ENCODE results near the gene FAM76B. TPM values are rescaled to one million over a fixed set of nuclear protein-coding genes. Genes with fewer than 3 reads are reported as not detected.

The FAM76B gene
- total RNA-seq, 5 donors from 2014 or later (not counting 1 experiment from before 2014, with no cell fraction given) = 41.5 to 81.0 (median 45.4) TPM

DNA sequence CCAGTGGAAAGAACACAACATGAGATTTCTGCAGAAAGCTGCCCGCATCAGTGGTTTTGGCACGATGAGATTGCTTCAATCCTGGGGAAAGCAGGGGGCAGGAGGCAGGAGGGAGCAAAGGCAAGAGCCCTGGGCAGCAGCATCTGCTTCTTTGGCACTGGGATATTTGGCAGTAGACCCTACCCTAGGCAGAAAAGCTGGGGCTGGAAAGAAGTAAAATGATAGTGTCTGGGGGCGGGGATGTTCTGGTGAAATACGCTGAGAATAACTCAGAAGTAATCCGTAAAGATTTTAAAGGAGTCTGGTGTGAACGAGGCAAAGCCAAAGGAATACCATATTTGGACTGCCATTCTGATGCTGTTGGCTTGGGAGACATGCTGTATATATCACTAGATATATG lies 62.0 kb downstream of the FAM76B start:
- ATAC-seq (replicated peaks in 1 of 4) (no peak), DNase-seq (no peak)
- no peak overlapping the region for H3K4me3 ChIP-seq (ENCODE audit: control insufficient read depth in 1 of 2, extremely low read depth in 1 of 2, low read length in 1 of 2)
- POLR2A ChIA-PET = no interaction called here
- CTCF ChIA-PET = no interaction called here
- WGBS (ENCODE audit: insufficient coverage) = 98% methylated on average over 4 of the region's 6 CpGs
- H3K27ac ChIP-seq (ENCODE audit: low read length) = no peak overlapping the region
- no peaks in the 10 kb centered on the region for H3K36me3 ChIP-seq (ENCODE audit: control insufficient read depth in 2 of 2, extremely low read depth in 1 of 2, insufficient read depth in 1 of 2, low read length in 1 of 2)
- no peaks in the 10 kb centered on the region for H3K4me1 Mint-ChIP-seq
- H3K36me3 Mint-ChIP-seq = no peaks in the 10 kb centered on the region
- peaks cover 0 to 7% (median 0%) of the 10 kb centered on the region in 3 donors for H3K9me3 Mint-ChIP-seq
- no peak overlapping the region for H3K4me3 Mint-ChIP-seq
- peaks cover 0 to 3% of the 10 kb centered on the region in 2 experiments for H3K27me3 ChIP-seq (replicated peaks in 1 of 2; ENCODE audit: control insufficient read depth in 2 of 2, extremely low read depth in 1 of 2, insufficient read depth in 2 of 2, low read length in 1 of 2)
- H3K27ac Mint-ChIP-seq = no peak overlapping the region
- no peaks in the 10 kb centered on the region for H3K9me3 ChIP-seq
- peaks cover 0 to 5% of the 10 kb centered on the region in 2 donors for H3K27me3 Mint-ChIP-seq
- H3K4me1 ChIP-seq (ENCODE audit: control insufficient read depth in 1 of 2, extremely low read depth in 1 of 2, insufficient read depth in 2 of 2, low read length in 2 of 2) = no peaks in the 10 kb centered on the region

DNA sequence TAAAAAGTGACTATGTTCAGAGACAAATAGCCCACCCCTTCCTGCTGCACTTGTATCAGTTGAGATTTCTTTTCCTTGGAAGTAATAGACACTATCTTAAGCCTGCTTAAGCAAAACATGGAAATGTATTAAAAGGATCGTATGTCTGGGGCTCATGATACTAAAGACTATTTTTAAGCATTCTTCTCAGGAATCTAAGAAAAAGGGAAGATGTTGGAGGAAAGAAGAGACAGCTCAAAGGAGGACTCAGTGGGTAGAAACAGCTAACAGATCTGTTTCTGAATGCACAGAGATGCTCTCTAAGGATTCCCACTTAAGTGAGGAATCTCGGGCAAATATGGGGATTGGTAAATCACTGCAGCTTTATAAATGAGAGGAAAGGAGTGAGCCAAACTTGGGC lies 62.5 kb downstream of the FAM76B start:
- H3K36me3 Mint-ChIP-seq = no peaks in the 10 kb centered on the region
- peaks cover 0 to 5% of the 10 kb centered on the region in 2 donors for H3K27me3 Mint-ChIP-seq
- Histone ChIP-seq H3K4me1 (ENCODE audit: control insufficient read depth in 1 of 2, extremely low read depth in 1 of 2, insufficient read depth in 2 of 2, low read length in 2 of 2) (no peaks in the 10 kb centered on the region), H3K27me3 (replicated peaks in 1 of 2; ENCODE audit: control insufficient read depth in 2 of 2, extremely low read depth in 1 of 2, insufficient read depth in 2 of 2, low read length in 1 of 2) (peaks cover 0 to 3% of the 10 kb centered on the region in 2 experiments), H3K36me3 (ENCODE audit: control insufficient read depth in 2 of 2, extremely low read depth in 1 of 2, insufficient read depth in 1 of 2, low read length in 1 of 2) (no peaks in the 10 kb centered on the region), H3K4me3 (ENCODE audit: control insufficient read depth in 1 of 2, extremely low read depth in 1 of 2, low read length in 1 of 2) (no peak overlapping the region), H3K27ac (ENCODE audit: low read length) (no peak overlapping the region), H3K9me3 (no peaks in the 10 kb centered on the region)
- CTCF ChIA-PET = no interaction called here
- no peak for DNase-seq
- H3K9me3 Mint-ChIP-seq = peaks cover 0 to 7% (median 0%) of the 10 kb centered on the region in 3 donors
- no peak overlapping the region for H3K27ac Mint-ChIP-seq
- POLR2A ChIA-PET = no interaction called here
- H3K4me3 Mint-ChIP-seq = no peak overlapping the region
- H3K4me1 Mint-ChIP-seq = no peaks in the 10 kb centered on the region
- 92% methylated on average over 2 of the region's 2 CpGs for WGBS (ENCODE audit: insufficient coverage)
- no peak for ATAC-seq (replicated peaks in 1 of 4)

GRCh38 chr11:95725196-95725595 lies 64.4 kb downstream of the FAM76B start:
- Histone ChIP-seq H3K36me3 (ENCODE audit: control insufficient read depth in 2 of 2, extremely low read depth in 1 of 2, insufficient read depth in 1 of 2, low read length in 1 of 2) (no peaks in the 10 kb centered on the region), H3K27ac (ENCODE audit: low read length) (no peak overlapping the region), H3K27me3 (replicated peaks in 1 of 2; ENCODE audit: control insufficient read depth in 2 of 2, extremely low read depth in 1 of 2, insufficient read depth in 2 of 2, low read length in 1 of 2) (peaks cover 0 to 3% of the 10 kb centered on the region in 2 experiments), H3K9me3 (no peaks in the 10 kb centered on the region), H3K4me1 (ENCODE audit: control insufficient read depth in 1 of 2, extremely low read depth in 1 of 2, insufficient read depth in 2 of 2, low read length in 2 of 2) (peaks cover under 1 to 3% of the 10 kb centered on the region in 2 experiments), H3K4me3 (ENCODE audit: control insufficient read depth in 1 of 2, extremely low read depth in 1 of 2, low read length in 1 of 2) (no peak overlapping the region)
- DNase-seq = no peak
- no peak for ATAC-seq (replicated peaks in 1 of 4)
- POLR2A ChIA-PET = no interaction called here
- H3K27ac Mint-ChIP-seq = no peak overlapping the region
- peaks cover 5 to 15% (median 10%) of the 10 kb centered on the region in 3 donors for H3K4me1 Mint-ChIP-seq
- CTCF ChIA-PET = interaction anchor here in 1 of 2 donors (0.8 kb wide), 1 partner anchor 16 kb away, joined by 6 read pairs; no protein-coding TSS in a partner anchor
- H3K36me3 Mint-ChIP-seq = no peaks in the 10 kb centered on the region
- no peaks in the 10 kb centered on the region for H3K9me3 Mint-ChIP-seq
- WGBS (ENCODE audit: insufficient coverage) = no CpG with 5 or more reads among the region's 1 CpG
- peaks cover 0 to 5% of the 10 kb centered on the region in 2 donors for H3K27me3 Mint-ChIP-seq
- no peak overlapping the region for H3K4me3 Mint-ChIP-seq

DNA sequence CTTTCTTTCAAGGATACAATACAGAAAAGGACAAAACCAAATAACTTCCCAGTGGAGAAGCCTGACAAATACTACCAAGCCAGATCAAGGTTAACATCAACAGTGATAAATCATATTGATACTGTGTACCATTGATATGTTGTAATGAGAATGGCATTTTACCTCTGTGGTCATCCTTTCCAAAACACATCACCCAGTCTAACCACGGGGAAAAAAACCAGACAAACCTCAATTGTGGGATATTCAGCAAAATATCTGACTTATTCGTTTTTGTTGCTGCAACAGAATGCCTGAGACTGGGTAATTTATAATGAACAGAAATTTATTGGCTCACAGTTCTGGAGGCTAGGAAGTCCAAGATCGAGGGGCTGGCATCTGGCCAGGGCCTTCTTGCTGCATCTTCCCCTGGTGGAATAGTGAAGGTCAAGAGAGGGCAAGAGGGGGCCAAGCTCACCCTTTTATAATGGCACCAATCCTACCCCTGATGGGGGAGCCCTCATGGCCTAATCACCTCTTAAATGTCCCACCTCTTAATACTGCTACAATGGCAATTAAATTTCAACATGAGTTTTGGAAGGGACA lies 66.1 kb downstream of the FAM76B start:
- POLR2A ChIA-PET = no interaction called here

DNA sequence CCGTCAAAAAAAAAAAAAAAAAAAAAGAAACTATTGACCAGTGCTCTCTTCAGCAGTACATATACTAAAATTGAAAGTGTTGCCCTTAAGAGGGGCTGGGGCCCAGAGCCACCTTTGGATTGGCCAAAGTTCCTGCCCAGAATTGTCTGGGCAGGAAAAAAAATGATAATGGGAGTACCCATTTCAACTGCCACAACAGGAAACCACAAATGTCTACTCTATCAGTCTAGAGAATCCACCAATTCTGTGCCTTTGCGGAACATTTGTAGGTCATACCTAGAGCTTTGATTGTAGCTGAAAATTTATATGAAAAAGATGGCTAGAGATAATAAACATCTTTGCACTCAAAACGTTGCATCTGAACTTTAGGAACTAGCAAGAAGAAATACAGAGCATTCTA lies 69.4 kb downstream of the FAM76B start:
- Mint-ChIP-seq H3K4me1 (peaks cover 20 to 50% (median 35%) of the 10 kb centered on the region in 3 donors), H3K27ac (peak overlapping the region; percentile 55 to 73), H3K36me3 (no peaks in the 10 kb centered on the region), H3K27me3 (no peaks in the 10 kb centered on the region), H3K9me3 (no peaks in the 10 kb centered on the region), H3K4me3 (peak overlapping the region in 1 of 3 donors; percentile 7)
- ATAC-seq (replicated peaks in 1 of 4) (peak; percentile 60 to 67 (median 64)), DNase-seq (peak in 1 of 35 experiments; percentile 25)
- no peaks in the 10 kb centered on the region for H3K9me3 ChIP-seq
- no peak overlapping the region for H3K27ac ChIP-seq (ENCODE audit: low read length)
- no CpG with 5 or more reads among the region's 3 CpGs for WGBS (ENCODE audit: insufficient coverage)
- peaks cover 3 to 6% of the 10 kb centered on the region in 2 experiments for H3K4me1 ChIP-seq (ENCODE audit: control insufficient read depth in 1 of 2, extremely low read depth in 1 of 2, insufficient read depth in 2 of 2, low read length in 2 of 2)
- H3K4me3 ChIP-seq (ENCODE audit: control insufficient read depth in 1 of 2, extremely low read depth in 1 of 2, low read length in 1 of 2) = no peak overlapping the region
- no peaks in the 10 kb centered on the region for H3K27me3 ChIP-seq (replicated peaks in 1 of 2; ENCODE audit: control insufficient read depth in 2 of 2, extremely low read depth in 1 of 2, insufficient read depth in 2 of 2, low read length in 1 of 2)
- no peaks in the 10 kb centered on the region for H3K36me3 ChIP-seq (ENCODE audit: control insufficient read depth in 2 of 2, extremely low read depth in 1 of 2, insufficient read depth in 1 of 2, low read length in 1 of 2)
- POLR2A ChIA-PET = no interaction called here
- CTCF ChIA-PET = interaction anchor here in 1 of 2 donors (1.2 kb wide), 1 partner anchor 15 kb away, joined by 4 read pairs; no protein-coding TSS in a partner anchor

More for the DNA sequence above, 66.1 kb downstream of the FAM76B start:
- no peak overlapping the region for H3K4me3 ChIP-seq (ENCODE audit: control insufficient read depth in 1 of 2, extremely low read depth in 1 of 2, low read length in 1 of 2)
- H3K27me3 ChIP-seq (replicated peaks in 1 of 2; ENCODE audit: control insufficient read depth in 2 of 2, extremely low read depth in 1 of 2, insufficient read depth in 2 of 2, low read length in 1 of 2) = peaks cover 0 to 3% of the 10 kb centered on the region in 2 experiments
- Mint-ChIP-seq H3K27ac (no peak overlapping the region), H3K27me3 (peaks cover 0 to 5% of the 10 kb centered on the region in 2 donors), H3K36me3 (no peaks in the 10 kb centered on the region), H3K9me3 (no peaks in the 10 kb centered on the region), H3K4me3 (no peak overlapping the region), H3K4me1 (peaks cover 7 to 26% (median 20%) of the 10 kb centered on the region in 3 donors)
- H3K4me1 ChIP-seq (ENCODE audit: control insufficient read depth in 1 of 2, extremely low read depth in 1 of 2, insufficient read depth in 2 of 2, low read length in 2 of 2) = peaks cover 3% of the 10 kb centered on the region in 2 experiments
- DNase-seq (no peak), ATAC-seq (replicated peaks in 1 of 4) (no peak)
- no peaks in the 10 kb centered on the region for H3K36me3 ChIP-seq (ENCODE audit: control insufficient read depth in 2 of 2, extremely low read depth in 1 of 2, insufficient read depth in 1 of 2, low read length in 1 of 2)
- CTCF ChIA-PET = interaction anchor here in 1 of 2 donors (0.7 kb wide), 1 partner anchor 390 kb away, joined by 3 read pairs; no protein-coding TSS in a partner anchor
- no peak overlapping the region for H3K27ac ChIP-seq (ENCODE audit: low read length)
- H3K9me3 ChIP-seq = no peaks in the 10 kb centered on the region
- WGBS (ENCODE audit: insufficient coverage) = 50% methylated on average over 1 of the region's 3 CpGs

Other genes starting within 250 kb of the FAM76B start
- gene CEP57, start 716 bp upstream of the FAM76B start, total RNA-seq = 10 to 100 TPM; 57.6 to 69.6 (median 65.0) TPM
- gene MTMR2, start 134.3 kb upstream of the FAM76B start, total RNA-seq = 10 to 100 TPM; 11.0 to 14.6 (median 11.6) TPM

Measured in T-cell (primary cell).